ENCODE measurements around the gene RILPL2. TPM values are rescaled to one million over a fixed set of nuclear protein-coding genes. Genes with fewer than 3 reads are reported as not detected.

Gene RILPL2
- total RNA-seq, 4 donors from 2014 or later: 5.4 to 7.6 (median 5.8) TPM

DNA sequence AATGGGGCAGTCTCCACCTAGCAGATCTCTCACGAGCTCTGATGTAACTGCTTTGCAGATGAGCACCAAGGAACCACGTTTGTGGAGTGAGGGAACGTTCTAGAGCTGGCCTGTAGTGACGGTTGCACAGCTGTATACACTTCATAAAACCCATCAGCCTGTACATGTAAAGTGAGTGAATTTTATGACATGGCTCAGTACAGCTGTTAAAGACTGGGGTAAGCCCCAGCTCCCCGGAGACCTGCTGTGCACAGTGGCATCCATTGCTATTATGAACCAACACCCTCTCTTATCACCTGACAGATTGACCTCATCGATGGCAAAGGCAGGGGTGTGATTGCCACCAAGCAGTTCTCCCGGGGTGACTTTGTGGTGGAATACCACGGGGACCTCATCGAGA is 31.9 kb downstream of the RILPL2 start:
- H3K36me3 ChIP-seq: peaks cover 54 to 93% (median 79%) of the 10 kb centered on the region in 4 donors
- TF ChIP-seq POLR2A (IDR thresholded peaks at IDR 0.05; ENCODE audit: low read depth) (no peak), POLR2AphosphoS5 (IDR thresholded peaks at IDR 0.05) (no peak), EP300 (IDR thresholded peaks at IDR 0.05) (no peak)
- TF ChIP-seq, protein P1, sequence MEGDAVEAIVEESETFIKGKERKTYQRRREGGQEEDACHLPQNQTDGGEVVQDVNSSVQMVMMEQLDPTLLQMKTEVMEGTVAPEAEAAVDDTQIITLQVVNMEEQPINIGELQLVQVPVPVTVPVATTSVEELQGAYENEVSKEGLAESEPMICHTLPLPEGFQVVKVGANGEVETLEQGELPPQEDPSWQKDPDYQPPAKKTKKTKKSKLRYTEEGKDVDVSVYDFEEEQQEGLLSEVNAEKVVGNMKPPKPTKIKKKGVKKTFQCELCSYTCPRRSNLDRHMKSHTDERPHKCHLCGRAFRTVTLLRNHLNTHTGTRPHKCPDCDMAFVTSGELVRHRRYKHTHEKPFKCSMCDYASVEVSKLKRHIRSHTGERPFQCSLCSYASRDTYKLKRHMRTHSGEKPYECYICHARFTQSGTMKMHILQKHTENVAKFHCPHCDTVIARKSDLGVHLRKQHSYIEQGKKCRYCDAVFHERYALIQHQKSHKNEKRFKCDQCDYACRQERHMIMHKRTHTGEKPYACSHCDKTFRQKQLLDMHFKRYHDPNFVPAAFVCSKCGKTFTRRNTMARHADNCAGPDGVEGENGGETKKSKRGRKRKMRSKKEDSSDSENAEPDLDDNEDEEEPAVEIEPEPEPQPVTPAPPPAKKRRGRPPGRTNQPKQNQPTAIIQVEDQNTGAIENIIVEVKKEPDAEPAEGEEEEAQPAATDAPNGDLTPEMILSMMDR (IDR thresholded peaks at IDR 0.05): no peak
- H3K9me3 ChIP-seq: no peaks in the 10 kb centered on the region
- DNase-seq (ENCODE audit: extremely low spot score): no peak
- intact Hi-C loops (cut with DNase I): no loop called here
- H3K4me1 ChIP-seq: peaks cover 0 to 38% (median 26%) of the 10 kb centered on the region in 4 donors
- 97% methylated on average over 7 of the region's 9 CpGs for WGBS
- H3K4me3 ChIP-seq: no peak overlapping the region
- peak overlapping the region in 2 of 4 donors; percentile 34 to 35 for H3K27ac ChIP-seq (replicated peaks in 1 of 4)
- no peaks in the 10 kb centered on the region for H3K27me3 ChIP-seq

DNA sequence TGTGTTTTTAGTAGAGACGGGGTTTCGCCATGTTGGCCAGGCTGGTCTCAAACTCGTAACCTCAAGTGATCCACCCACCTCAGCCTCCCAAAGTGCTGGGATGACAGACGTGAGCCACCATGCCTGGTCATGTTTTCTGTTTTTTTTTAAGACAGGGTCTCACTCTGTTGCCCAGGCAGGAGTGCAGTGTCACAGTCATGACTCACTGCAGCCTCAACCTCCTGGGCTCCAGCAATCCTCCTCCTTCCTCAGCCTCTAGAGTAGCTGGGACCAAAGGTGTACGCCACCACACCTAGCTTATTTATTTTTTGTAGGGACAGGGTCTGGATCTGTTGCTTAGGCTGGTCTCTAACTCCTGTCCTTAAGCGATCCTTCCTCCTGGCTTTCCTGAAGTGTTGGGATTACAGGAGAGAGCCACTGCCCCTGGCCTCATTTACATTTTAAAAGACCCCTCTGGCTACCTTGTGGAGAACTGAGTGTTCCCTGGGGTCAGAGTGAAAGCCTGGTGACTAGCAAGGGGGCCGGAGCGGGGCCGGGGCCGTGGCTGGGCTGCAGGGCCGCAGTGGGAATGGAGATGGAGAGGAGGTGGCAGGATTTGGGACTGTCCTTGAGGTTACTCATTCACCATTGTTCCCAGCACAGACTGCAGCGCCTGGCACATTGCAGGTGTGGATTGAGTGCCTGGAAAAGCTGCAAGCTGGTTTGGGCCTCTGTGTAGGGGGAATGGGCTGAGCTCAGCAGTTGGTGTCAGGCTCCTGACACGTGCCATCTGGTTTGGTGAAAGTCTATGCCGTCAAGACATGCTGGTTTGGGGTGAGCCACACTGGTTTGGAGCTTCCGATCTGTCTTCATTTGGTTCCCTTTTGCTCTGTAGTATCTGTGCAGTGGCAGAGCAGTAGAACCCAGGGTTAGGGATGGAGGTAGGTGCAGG is 34.5 kb downstream of the RILPL2 start:
- no peak for DNase-seq (ENCODE audit: extremely low spot score)
- no peak overlapping the region for H3K4me3 ChIP-seq
- intact Hi-C loops (cut with DNase I): no loop called here
- WGBS: 68% methylated on average over 14 of the region's 15 CpGs
- peaks cover 23 to 62% (median 52%) of the 10 kb centered on the region in 4 donors for H3K4me1 ChIP-seq
- no peaks in the 10 kb centered on the region for H3K9me3 ChIP-seq
- H3K36me3 ChIP-seq: peaks cover 43 to 89% (median 83%) of the 10 kb centered on the region in 4 donors
- peak overlapping the region; percentile 2 to 52 (median 34) for H3K27ac ChIP-seq (replicated peaks in 1 of 4)
- no peak for TF ChIP-seq POLR2A (IDR thresholded peaks at IDR 0.05; ENCODE audit: low read depth)
- TF ChIP-seq POLR2AphosphoS5 (IDR thresholded peaks at IDR 0.05): no peak
- TF ChIP-seq, protein P1 (IDR thresholded peaks at IDR 0.05): no peak
- TF ChIP-seq EP300 (IDR thresholded peaks at IDR 0.05): no peak
- H3K27me3 ChIP-seq: no peaks in the 10 kb centered on the region

DNA sequence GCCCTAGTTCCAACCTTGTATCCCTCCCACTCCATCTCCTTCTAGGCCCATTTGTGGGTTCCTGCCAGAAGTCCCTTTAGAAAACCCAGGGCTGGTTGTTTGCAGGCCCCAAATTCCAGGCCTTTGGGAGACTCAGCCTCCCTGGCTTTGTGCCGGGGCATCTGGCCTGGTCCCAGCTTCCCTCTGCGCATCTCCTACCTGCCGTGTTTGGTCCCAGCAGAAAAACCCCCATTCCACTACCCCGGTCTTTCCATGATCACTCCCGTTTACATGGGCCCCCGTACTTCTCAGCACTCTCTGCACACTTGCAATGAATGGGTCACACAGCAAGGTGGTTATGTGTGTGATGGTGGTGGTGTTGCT is 37.2 kb downstream of the RILPL2 start:
- TF ChIP-seq EP300 (IDR thresholded peaks at IDR 0.05) (no peak), POLR2A (IDR thresholded peaks at IDR 0.05; ENCODE audit: low read depth) (no peak), POLR2AphosphoS5 (IDR thresholded peaks at IDR 0.05) (no peak)
- TF ChIP-seq, protein P1 (IDR thresholded peaks at IDR 0.05): no peak
- peak overlapping the region; percentile 72 to 89 (median 83) for H3K27ac ChIP-seq (replicated peaks in 1 of 4)
- WGBS: 69% methylated on average over 6 of the region's 6 CpGs
- peaks cover 23 to 90% (median 77%) of the 10 kb centered on the region in 4 donors for H3K4me1 ChIP-seq
- H3K9me3 ChIP-seq: no peaks in the 10 kb centered on the region
- DNase-seq (ENCODE audit: extremely low spot score): no peak
- peaks cover 43 to 89% (median 83%) of the 10 kb centered on the region in 4 donors for H3K36me3 ChIP-seq
- H3K4me3 ChIP-seq: peak overlapping the region in 2 of 4 donors; percentile 15 to 20
- intact Hi-C loops (cut with DNase I): no loop called here
- no peaks in the 10 kb centered on the region for H3K27me3 ChIP-seq

DNA sequence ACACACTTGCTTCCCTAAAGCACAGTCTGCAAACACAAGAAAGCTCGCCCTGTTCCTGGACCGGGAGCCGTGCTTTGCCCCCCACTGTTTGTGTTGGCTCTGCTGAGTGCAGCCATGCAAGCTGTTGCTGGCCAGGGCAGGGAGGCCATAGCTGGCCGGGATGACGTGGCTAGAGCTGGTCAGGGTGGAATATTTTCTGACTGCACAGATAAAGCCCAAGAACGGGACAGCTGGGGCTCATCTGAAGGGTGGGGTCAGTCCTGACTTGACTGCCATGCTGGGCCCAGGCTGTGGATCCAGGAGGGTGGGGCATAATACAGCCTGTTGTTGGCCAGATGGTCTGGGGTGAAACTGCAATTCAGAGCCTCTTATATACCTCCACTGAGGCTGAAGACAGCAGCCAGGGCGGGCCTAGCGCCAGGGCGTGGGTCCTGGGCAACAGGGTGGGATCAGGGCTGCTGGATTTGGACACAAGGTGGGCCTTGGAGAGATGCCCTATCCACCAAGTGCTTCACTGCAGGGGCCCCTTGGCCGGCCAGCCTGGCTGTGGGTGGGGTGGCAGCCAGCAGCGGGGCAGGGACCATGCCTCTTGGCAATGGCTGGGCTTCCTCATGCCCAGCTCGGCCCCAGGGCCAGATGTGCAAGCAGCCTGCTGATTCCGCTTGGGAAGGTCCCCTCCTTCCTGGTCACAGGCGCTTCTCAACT is 37.8 kb downstream of the RILPL2 start:
- H3K36me3 ChIP-seq: peaks cover 42 to 88% (median 80%) of the 10 kb centered on the region in 4 donors
- intact Hi-C loops (cut with DNase I): no loop called here
- H3K27me3 ChIP-seq: no peaks in the 10 kb centered on the region
- peak overlapping the region; percentile 72 to 89 (median 83) for H3K27ac ChIP-seq (replicated peaks in 1 of 4)
- no peak for DNase-seq (ENCODE audit: extremely low spot score)
- peaks cover 23 to 90% (median 77%) of the 10 kb centered on the region in 4 donors for H3K4me1 ChIP-seq
- TF ChIP-seq POLR2A (IDR thresholded peaks at IDR 0.05; ENCODE audit: low read depth): no peak
- TF ChIP-seq, protein P1 (IDR thresholded peaks at IDR 0.05): no peak
- no peak for TF ChIP-seq EP300 (IDR thresholded peaks at IDR 0.05)
- TF ChIP-seq POLR2AphosphoS5 (IDR thresholded peaks at IDR 0.05): peak; percentile 15 to 26
- H3K4me3 ChIP-seq: peak overlapping the region; percentile 9 to 20 (median 16)
- no peaks in the 10 kb centered on the region for H3K9me3 ChIP-seq
- 39% methylated on average over 8 of the region's 14 CpGs for whole genome bisulfite sequencing

All from esophagus muscularis mucosa (tissue), 4 donors.